HFFc6 (cell line): ENCODE measurements around the gene PRMT5. TPM values are rescaled to one million over a fixed set of nuclear protein-coding genes. Genes with fewer than 3 reads are reported as not detected.

Experiments
- DNase-seq: peaks from one replicate; pipeline ENCODE4 v3.0.0-alpha.2; 2018
- H3K27ac Mint-ChIP-seq: 2 replicates; pipeline ENCODE4 v1.8.0; 2020; ENCODE audit warnings: mild to moderate bottlenecking, mixed read lengths
- H3K27me3 Mint-ChIP-seq: 2 replicates; pipeline ENCODE4 v1.8.0; 2021; ENCODE audit warnings: mild to moderate bottlenecking, moderate library complexity, mixed read lengths; ENCODE audit not compliant: insufficient read depth
- H3K36me3 Mint-ChIP-seq: 2 replicates; pipeline ENCODE4 v1.8.0; 2021; ENCODE audit warnings: low read depth, mixed read lengths
- H3K4me1 Mint-ChIP-seq: 2 replicates; pipeline ENCODE4 v1.8.0; 2020; ENCODE audit warnings: low read depth, mixed read lengths
- H3K4me3 Mint-ChIP-seq: 2 replicates; pipeline ENCODE4 v1.8.0; 2020; ENCODE audit warnings: mild to moderate bottlenecking, moderate library complexity, mixed read lengths
- H3K9me3 Mint-ChIP-seq: 2 replicates; pipeline ENCODE4 v1.8.0; 2020; ENCODE audit warnings: mild to moderate bottlenecking, mixed read lengths
- total RNA-seq, 6 experiments: library from RNA; stranded (reverse); fragmentation: NEBNext Ultra II Directional; extraction: Animal tissue kit (Norgen Biotek cat#: 25700); gene quantifications; 2 replicates in 1 of 6; 3 replicates in 5 of 6; pipeline ENCODE4 v1.2.3, GENCODE V29; 2021
- TF ChIP-seq, protein P1 (sequence below): fragments of 200-600 bp; sonication (generic); IDR thresholded peaks from 2 replicates; pipeline ENCODE4 v1.5.0; 2021; ENCODE audit warnings: antibody characterized with exemption, mild to moderate bottlenecking

PRMT5 gene
- total RNA-seq, 6 experiments from 2014 or later = 102 to 125 (median 110) TPM

GRCh38 chr14:22883173-22883976, 45.8 kb downstream of the PRMT5 start, which contains the start of gene REM2:
Gene REM2 (plus strand): TSS chr14:22883222. CDS start chr14:22883288, 66 bp downstream.
- TF ChIP-seq, protein P1, sequence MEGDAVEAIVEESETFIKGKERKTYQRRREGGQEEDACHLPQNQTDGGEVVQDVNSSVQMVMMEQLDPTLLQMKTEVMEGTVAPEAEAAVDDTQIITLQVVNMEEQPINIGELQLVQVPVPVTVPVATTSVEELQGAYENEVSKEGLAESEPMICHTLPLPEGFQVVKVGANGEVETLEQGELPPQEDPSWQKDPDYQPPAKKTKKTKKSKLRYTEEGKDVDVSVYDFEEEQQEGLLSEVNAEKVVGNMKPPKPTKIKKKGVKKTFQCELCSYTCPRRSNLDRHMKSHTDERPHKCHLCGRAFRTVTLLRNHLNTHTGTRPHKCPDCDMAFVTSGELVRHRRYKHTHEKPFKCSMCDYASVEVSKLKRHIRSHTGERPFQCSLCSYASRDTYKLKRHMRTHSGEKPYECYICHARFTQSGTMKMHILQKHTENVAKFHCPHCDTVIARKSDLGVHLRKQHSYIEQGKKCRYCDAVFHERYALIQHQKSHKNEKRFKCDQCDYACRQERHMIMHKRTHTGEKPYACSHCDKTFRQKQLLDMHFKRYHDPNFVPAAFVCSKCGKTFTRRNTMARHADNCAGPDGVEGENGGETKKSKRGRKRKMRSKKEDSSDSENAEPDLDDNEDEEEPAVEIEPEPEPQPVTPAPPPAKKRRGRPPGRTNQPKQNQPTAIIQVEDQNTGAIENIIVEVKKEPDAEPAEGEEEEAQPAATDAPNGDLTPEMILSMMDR = no peak
- H3K4me3 Mint-ChIP-seq = peak within 1 kb of the TSS; percentile 3
- H3K9me3 Mint-ChIP-seq = no peaks in the 10 kb centered on the region
- H3K27me3 Mint-ChIP-seq = peaks cover 3% of the 10 kb centered on the region
- DNase-seq = no peak
- H3K4me1 Mint-ChIP-seq = peaks cover 40% of the 10 kb centered on the region
- peaks cover 3% of the 10 kb centered on the region; the same call in 1 of the 2 replicates for H3K36me3 Mint-ChIP-seq
- H3K27ac Mint-ChIP-seq = peak within 1 kb of the TSS; percentile 54

GRCh38 chr14:22882529-22883172, 46.5 kb downstream of the PRMT5 start:
- Mint-ChIP-seq H3K4me1 (peaks cover 33% of the 10 kb centered on the region), H3K9me3 (no peaks in the 10 kb centered on the region), H3K4me3 (no peak overlapping the region; the same call in 1 of the 2 replicates), H3K36me3 (peaks cover 11% of the 10 kb centered on the region; the same call in 1 of the 2 replicates), H3K27ac (no peak overlapping the region), H3K27me3 (peaks cover 3% of the 10 kb centered on the region)
- TF ChIP-seq, protein P1 = no peak
- peak; percentile 45 for DNase-seq

DNA sequence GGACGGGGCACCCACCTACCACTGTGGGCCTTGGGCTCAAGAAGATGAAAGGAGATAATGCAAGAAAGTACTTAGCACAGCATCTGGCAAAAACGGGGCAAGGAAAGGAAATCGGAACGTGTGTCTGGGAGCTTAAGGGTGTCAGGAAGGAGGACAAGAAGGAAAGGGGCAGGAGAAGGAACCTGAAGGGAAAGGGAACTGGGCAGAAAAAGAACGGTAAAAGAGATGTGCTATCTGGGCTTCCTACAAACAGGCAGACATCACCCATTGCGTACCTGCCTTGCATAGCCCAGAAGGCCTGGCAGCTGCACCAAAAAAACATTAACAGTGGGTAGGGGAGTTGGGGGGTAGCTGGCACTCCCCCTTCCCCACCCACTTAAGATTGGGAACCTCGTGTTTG, 47.1 kb downstream of the PRMT5 start:
- peak overlapping the region; percentile 3; the same call in 1 of the 2 replicates for H3K4me3 Mint-ChIP-seq
- H3K9me3 Mint-ChIP-seq = no peaks in the 10 kb centered on the region
- TF ChIP-seq, protein P1 = no peak
- H3K27me3 Mint-ChIP-seq = peaks cover 3% of the 10 kb centered on the region
- H3K27ac Mint-ChIP-seq = peak overlapping the region; percentile 54
- peaks cover 27% of the 10 kb centered on the region for H3K4me1 Mint-ChIP-seq
- no peak for DNase-seq
- H3K36me3 Mint-ChIP-seq = peaks cover 12% of the 10 kb centered on the region; the same call in 1 of the 2 replicates

DNA sequence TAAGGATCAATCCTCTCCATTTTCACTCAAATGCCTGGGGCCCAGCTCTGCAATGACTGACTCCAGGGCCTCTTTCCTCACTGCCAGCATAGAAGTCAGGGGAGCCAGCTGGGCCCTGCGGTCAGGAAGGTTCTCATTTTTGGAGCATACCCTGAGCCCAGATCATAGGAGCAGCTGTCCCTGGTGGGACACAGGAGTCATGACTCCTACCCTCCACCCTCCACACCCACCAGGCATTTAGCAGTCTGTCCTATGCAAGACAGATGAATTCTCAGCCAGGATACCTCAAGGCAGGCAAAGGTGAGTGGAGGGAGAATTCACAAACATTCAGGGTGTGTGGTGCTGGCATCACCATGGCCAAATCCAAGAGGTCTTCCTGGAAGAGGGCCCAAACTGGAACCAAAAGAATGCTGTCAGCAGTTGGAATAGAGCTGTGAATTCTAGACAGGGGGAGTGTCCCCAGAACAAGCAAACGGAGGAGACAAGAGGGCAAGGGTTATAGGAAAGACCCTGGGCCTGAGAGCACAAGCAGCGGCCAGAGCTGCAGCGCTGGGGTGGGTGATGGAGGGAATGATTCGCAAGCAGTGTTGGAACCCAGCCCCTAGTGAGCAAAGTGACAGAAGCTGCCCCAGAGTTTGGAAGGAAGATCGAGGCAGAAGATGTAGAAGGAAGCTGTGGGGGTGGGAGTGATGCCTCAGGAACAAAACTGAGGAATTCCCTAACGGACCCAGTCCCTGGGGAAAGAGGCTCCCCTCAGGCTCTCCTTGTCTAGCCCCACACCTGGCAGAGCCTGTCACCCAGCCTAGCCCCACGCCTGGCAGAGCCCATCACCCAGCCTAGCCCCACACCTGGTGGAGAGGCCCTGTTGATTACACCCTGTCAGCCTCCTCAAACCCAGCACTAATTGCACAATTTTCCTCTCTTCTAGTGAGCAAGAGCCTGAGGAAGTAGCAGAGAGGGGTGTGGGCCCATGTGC, 50.6 kb downstream of the PRMT5 start:
- Mint-ChIP-seq H3K36me3 (peaks cover 22% of the 10 kb centered on the region), H3K4me3 (no peak overlapping the region), H3K27me3 (peaks cover 2% of the 10 kb centered on the region), H3K27ac (peak overlapping the region; percentile 36; the same call in 1 of the 2 replicates), H3K9me3 (no peaks in the 10 kb centered on the region), H3K4me1 (peaks cover 27% of the 10 kb centered on the region)
- no peak for DNase-seq
- TF ChIP-seq, protein P1 = no peak

DNA sequence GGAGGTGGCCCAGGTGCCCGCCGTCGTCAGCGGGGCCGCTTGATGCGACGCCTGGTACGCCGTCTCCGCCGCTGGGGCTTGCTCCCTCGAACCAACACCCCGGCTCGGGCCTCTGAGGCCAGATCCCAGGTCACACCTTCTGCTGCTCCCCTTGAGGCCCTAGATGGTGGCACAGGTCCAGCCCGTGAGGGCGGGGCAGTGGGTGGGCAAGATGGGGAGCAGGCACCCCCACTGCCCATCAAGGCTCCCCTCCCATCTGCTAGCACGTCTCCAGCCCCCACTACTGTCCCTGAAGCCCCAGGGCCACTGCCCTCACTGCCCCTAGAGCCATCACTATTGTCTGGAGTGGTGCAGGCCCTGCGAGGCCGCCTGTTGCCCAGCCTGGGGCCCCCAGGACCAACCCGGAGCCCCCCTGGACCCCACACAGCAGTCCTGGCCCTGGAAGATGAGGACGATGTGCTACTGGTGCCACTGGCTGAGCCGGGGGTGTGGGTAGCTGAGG, 52.1 kb downstream of the PRMT5 start:
- no peak overlapping the region for H3K27ac Mint-ChIP-seq
- TF ChIP-seq, protein P1 = no peak
- no peaks in the 10 kb centered on the region for H3K9me3 Mint-ChIP-seq
- H3K36me3 Mint-ChIP-seq = peaks cover 29% of the 10 kb centered on the region
- DNase-seq = no peak
- peaks cover 23% of the 10 kb centered on the region for H3K4me1 Mint-ChIP-seq
- H3K4me3 Mint-ChIP-seq = no peak overlapping the region
- peaks cover 3% of the 10 kb centered on the region; the same call in 1 of the 2 replicates for H3K27me3 Mint-ChIP-seq
